ENCODE measurements around the gene SCD5.

The SCD5 gene

GRCh38 chr4:82839624-82840023, 41.0 kb upstream of the SCD5 start:
- TF ChIP-seq ZFP3 (tag by site-specific recombination; IDR thresholded peaks at IDR 0.05; ENCODE audit: low read depth) (no peak), FEZF1 (tag by site-specific recombination; IDR thresholded peaks at IDR 0.05) (no peak), ZNF76 (tag by site-specific recombination; IDR thresholded peaks at IDR 0.05; ENCODE audit: borderline replicate concordance, low read depth) (no peak), REPIN1 (tag by site-specific recombination; IDR thresholded peaks at IDR 0.05; ENCODE audit: low read depth) (no peak), INSM2 (tag by site-specific recombination; IDR thresholded peaks at IDR 0.05) (no peak), ZNF670 (tag by site-specific recombination; IDR thresholded peaks at IDR 0.05; ENCODE audit: low read depth) (no peak), ZNF510 (tag by site-specific recombination; IDR thresholded peaks at IDR 0.05; ENCODE audit: insufficient replicate concordance) (no peak), ZNF768 (tag by site-specific recombination; IDR thresholded peaks at IDR 0.05) (no peak), HIC1 (tag by site-specific recombination; IDR thresholded peaks at IDR 0.05) (no peak), ZNF239 (tag by site-specific recombination; IDR thresholded peaks at IDR 0.05) (no peak), ZNF701 (tag by site-specific recombination; IDR thresholded peaks at IDR 0.05) (no peak), ZNF426 (tag by site-specific recombination; IDR thresholded peaks at IDR 0.05) (no peak), ZNF776 (tag by site-specific recombination; IDR thresholded peaks at IDR 0.05; ENCODE audit: borderline replicate concordance) (no peak), ZBTB10 (tag by site-specific recombination; IDR thresholded peaks at IDR 0.05) (no peak), ZNF140 (tag by site-specific recombination; IDR thresholded peaks at IDR 0.05) (no peak), ZSCAN16 (tag by site-specific recombination; IDR thresholded peaks at IDR 0.05) (no peak)
- TF ChIP-seq, protein P1, sequence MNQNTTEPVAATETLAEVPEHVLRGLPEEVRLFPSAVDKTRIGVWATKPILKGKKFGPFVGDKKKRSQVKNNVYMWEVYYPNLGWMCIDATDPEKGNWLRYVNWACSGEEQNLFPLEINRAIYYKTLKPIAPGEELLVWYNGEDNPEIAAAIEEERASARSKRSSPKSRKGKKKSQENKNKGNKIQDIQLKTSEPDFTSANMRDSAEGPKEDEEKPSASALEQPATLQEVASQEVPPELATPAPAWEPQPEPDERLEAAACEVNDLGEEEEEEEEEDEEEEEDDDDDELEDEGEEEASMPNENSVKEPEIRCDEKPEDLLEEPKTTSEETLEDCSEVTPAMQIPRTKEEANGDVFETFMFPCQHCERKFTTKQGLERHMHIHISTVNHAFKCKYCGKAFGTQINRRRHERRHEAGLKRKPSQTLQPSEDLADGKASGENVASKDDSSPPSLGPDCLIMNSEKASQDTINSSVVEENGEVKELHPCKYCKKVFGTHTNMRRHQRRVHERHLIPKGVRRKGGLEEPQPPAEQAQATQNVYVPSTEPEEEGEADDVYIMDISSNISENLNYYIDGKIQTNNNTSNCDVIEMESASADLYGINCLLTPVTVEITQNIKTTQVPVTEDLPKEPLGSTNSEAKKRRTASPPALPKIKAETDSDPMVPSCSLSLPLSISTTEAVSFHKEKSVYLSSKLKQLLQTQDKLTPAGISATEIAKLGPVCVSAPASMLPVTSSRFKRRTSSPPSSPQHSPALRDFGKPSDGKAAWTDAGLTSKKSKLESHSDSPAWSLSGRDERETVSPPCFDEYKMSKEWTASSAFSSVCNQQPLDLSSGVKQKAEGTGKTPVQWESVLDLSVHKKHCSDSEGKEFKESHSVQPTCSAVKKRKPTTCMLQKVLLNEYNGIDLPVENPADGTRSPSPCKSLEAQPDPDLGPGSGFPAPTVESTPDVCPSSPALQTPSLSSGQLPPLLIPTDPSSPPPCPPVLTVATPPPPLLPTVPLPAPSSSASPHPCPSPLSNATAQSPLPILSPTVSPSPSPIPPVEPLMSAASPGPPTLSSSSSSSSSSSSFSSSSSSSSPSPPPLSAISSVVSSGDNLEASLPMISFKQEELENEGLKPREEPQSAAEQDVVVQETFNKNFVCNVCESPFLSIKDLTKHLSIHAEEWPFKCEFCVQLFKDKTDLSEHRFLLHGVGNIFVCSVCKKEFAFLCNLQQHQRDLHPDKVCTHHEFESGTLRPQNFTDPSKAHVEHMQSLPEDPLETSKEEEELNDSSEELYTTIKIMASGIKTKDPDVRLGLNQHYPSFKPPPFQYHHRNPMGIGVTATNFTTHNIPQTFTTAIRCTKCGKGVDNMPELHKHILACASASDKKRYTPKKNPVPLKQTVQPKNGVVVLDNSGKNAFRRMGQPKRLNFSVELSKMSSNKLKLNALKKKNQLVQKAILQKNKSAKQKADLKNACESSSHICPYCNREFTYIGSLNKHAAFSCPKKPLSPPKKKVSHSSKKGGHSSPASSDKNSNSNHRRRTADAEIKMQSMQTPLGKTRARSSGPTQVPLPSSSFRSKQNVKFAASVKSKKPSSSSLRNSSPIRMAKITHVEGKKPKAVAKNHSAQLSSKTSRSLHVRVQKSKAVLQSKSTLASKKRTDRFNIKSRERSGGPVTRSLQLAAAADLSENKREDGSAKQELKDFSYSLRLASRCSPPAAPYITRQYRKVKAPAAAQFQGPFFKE (tag by site-specific recombination; IDR thresholded peaks at IDR 0.05; ENCODE audit: borderline replicate concordance): no peak
- TF ChIP-seq, protein P2, sequence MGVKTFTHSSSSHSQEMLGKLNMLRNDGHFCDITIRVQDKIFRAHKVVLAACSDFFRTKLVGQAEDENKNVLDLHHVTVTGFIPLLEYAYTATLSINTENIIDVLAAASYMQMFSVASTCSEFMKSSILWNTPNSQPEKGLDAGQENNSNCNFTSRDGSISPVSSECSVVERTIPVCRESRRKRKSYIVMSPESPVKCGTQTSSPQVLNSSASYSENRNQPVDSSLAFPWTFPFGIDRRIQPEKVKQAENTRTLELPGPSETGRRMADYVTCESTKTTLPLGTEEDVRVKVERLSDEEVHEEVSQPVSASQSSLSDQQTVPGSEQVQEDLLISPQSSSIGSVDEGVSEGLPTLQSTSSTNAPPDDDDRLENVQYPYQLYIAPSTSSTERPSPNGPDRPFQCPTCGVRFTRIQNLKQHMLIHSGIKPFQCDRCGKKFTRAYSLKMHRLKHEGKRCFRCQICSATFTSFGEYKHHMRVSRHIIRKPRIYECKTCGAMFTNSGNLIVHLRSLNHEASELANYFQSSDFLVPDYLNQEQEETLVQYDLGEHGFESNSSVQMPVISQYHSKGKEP (tag by site-specific recombination; IDR thresholded peaks at IDR 0.05): no peak
- TF ChIP-seq, protein P3, sequence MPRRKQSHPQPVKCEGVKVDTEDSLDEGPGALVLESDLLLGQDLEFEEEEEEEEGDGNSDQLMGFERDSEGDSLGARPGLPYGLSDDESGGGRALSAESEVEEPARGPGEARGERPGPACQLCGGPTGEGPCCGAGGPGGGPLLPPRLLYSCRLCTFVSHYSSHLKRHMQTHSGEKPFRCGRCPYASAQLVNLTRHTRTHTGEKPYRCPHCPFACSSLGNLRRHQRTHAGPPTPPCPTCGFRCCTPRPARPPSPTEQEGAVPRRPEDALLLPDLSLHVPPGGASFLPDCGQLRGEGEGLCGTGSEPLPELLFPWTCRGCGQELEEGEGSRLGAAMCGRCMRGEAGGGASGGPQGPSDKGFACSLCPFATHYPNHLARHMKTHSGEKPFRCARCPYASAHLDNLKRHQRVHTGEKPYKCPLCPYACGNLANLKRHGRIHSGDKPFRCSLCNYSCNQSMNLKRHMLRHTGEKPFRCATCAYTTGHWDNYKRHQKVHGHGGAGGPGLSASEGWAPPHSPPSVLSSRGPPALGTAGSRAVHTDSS (tag by site-specific recombination; IDR thresholded peaks at IDR 0.05): no peak
- TF ChIP-seq, protein P4, sequence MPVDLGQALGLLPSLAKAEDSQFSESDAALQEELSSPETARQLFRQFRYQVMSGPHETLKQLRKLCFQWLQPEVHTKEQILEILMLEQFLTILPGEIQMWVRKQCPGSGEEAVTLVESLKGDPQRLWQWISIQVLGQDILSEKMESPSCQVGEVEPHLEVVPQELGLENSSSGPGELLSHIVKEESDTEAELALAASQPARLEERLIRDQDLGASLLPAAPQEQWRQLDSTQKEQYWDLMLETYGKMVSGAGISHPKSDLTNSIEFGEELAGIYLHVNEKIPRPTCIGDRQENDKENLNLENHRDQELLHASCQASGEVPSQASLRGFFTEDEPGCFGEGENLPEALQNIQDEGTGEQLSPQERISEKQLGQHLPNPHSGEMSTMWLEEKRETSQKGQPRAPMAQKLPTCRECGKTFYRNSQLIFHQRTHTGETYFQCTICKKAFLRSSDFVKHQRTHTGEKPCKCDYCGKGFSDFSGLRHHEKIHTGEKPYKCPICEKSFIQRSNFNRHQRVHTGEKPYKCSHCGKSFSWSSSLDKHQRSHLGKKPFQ (tag by site-specific recombination; IDR thresholded peaks at IDR 0.05): no peak
- H3K36me3 ChIP-seq (ENCODE audit: control insufficient read depth in 2 of 2, insufficient read depth in 1 of 2, low read length in 2 of 2): peaks cover 9 to 61% of the 10 kb centered on the region in 2 experiments
- ChIA-PET POLR2A (no interaction called here), CTCF (no interaction called here)
- H3K27ac ChIP-seq (ENCODE audit: extremely low read depth, low read depth, low read length): no peak overlapping the region
- H3K4me3 ChIP-seq (ENCODE audit: low read depth, low read length): no peak overlapping the region
- H3K9me3 ChIP-seq (ENCODE audit: control insufficient read depth, insufficient read depth, low read depth, low read length): no peaks in the 10 kb centered on the region
- H3K4me1 ChIP-seq (ENCODE audit: control insufficient read depth, insufficient read depth, low read length): no peaks in the 10 kb centered on the region
